ENCODE measurements around the gene PROSER1. TPM values are rescaled to one million over a fixed set of nuclear protein-coding genes. Genes with fewer than 3 reads are reported as not detected.

Gene PROSER1
- total RNA-seq, 1 experiment from 2014 or later: 94.6 TPM

DNA sequence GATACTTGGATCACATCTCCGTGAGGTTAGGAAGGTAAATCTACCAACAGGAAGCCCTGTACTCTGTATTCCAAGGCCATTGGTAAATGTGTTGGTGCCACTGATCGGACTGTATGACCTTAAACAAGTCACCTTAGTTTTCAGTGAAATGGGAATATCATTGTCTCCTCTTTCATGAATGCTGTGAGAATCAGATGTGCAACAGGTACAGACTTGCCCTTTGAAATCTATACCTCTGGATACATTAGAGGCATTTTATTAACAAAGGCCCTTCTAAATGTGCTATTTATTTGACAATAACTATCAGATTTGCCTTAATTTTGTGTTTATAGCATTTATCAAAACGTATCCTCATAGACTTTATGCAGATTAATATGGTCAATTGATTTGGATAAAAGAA, 11.4 kb upstream of the PROSER1 start:
- DNase-seq (ENCODE audit: low spot score) (no peak), ATAC-seq (no peak)
- Mint-ChIP-seq H3K36me3 (0 out of 2 replicates have a peak, but pooled peaks cover 1% of the 10 kb centered on the region), H3K9me3 (no peaks in the 10 kb centered on the region), H3K4me1 (peaks cover 42% of the 10 kb centered on the region), H3K27ac (peak overlapping the region; percentile 26; the same call in 1 of the 2 replicates), H3K27me3 (ENCODE audit: low read depth) (no peaks in the 10 kb centered on the region), H3K4me3 (no peak overlapping the region)
- ChIA-PET POLR2A (interaction anchor here (2.4 kb wide), 1 partner anchor 12 kb away, joined by 6 read pairs; the partner anchor contains the start of genes NHLRC3 and PROSER1), CTCF (no interaction called here)
- TF ChIP-seq NR2C2 (CRISPR knock-in tag; IDR thresholded peaks at IDR 0.05) (no peak), ZNF263 (CRISPR knock-in tag; IDR thresholded peaks at IDR 0.05; ENCODE audit: low read depth) (no peak), ZNF671 (CRISPR knock-in tag; IDR thresholded peaks at IDR 0.05) (no peak), SMAD4 (CRISPR knock-in tag; IDR thresholded peaks at IDR 0.05) (no peak), ZNF121 (CRISPR knock-in tag; IDR thresholded peaks at IDR 0.05) (no peak), FOXP1 (CRISPR knock-in tag; IDR thresholded peaks at IDR 0.05; ENCODE audit: borderline replicate concordance) (no peak), ELF4 (CRISPR knock-in tag; IDR thresholded peaks at IDR 0.05; ENCODE audit: low read depth) (no peak), OVOL2 (CRISPR knock-in tag; IDR thresholded peaks at IDR 0.05; ENCODE audit: borderline replicate concordance) (no peak), JAZF1 (CRISPR knock-in tag; IDR thresholded peaks at IDR 0.05) (no peak), JUN (CRISPR knock-in tag; IDR thresholded peaks at IDR 0.05) (no peak), TCF7 (CRISPR knock-in tag; IDR thresholded peaks at IDR 0.05; ENCODE audit: low read depth) (no peak), SMAD3 (CRISPR knock-in tag; IDR thresholded peaks at IDR 0.05; ENCODE audit: borderline replicate concordance) (no peak), NFE2L1 (CRISPR knock-in tag; IDR thresholded peaks at IDR 0.05) (no peak)
- TF ChIP-seq, protein P1, sequence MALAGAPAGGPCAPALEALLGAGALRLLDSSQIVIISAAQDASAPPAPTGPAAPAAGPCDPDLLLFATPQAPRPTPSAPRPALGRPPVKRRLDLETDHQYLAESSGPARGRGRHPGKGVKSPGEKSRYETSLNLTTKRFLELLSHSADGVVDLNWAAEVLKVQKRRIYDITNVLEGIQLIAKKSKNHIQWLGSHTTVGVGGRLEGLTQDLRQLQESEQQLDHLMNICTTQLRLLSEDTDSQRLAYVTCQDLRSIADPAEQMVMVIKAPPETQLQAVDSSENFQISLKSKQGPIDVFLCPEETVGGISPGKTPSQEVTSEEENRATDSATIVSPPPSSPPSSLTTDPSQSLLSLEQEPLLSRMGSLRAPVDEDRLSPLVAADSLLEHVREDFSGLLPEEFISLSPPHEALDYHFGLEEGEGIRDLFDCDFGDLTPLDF (CRISPR knock-in tag; IDR thresholded peaks at IDR 0.05): no peak
- TF ChIP-seq, protein P2, sequence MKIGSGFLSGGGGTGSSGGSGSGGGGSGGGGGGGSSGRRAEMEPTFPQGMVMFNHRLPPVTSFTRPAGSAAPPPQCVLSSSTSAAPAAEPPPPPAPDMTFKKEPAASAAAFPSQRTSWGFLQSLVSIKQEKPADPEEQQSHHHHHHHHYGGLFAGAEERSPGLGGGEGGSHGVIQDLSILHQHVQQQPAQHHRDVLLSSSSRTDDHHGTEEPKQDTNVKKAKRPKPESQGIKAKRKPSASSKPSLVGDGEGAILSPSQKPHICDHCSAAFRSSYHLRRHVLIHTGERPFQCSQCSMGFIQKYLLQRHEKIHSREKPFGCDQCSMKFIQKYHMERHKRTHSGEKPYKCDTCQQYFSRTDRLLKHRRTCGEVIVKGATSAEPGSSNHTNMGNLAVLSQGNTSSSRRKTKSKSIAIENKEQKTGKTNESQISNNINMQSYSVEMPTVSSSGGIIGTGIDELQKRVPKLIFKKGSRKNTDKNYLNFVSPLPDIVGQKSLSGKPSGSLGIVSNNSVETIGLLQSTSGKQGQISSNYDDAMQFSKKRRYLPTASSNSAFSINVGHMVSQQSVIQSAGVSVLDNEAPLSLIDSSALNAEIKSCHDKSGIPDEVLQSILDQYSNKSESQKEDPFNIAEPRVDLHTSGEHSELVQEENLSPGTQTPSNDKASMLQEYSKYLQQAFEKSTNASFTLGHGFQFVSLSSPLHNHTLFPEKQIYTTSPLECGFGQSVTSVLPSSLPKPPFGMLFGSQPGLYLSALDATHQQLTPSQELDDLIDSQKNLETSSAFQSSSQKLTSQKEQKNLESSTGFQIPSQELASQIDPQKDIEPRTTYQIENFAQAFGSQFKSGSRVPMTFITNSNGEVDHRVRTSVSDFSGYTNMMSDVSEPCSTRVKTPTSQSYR (CRISPR knock-in tag; IDR thresholded peaks at IDR 0.05): no peak
- TF ChIP-seq, protein P3, sequence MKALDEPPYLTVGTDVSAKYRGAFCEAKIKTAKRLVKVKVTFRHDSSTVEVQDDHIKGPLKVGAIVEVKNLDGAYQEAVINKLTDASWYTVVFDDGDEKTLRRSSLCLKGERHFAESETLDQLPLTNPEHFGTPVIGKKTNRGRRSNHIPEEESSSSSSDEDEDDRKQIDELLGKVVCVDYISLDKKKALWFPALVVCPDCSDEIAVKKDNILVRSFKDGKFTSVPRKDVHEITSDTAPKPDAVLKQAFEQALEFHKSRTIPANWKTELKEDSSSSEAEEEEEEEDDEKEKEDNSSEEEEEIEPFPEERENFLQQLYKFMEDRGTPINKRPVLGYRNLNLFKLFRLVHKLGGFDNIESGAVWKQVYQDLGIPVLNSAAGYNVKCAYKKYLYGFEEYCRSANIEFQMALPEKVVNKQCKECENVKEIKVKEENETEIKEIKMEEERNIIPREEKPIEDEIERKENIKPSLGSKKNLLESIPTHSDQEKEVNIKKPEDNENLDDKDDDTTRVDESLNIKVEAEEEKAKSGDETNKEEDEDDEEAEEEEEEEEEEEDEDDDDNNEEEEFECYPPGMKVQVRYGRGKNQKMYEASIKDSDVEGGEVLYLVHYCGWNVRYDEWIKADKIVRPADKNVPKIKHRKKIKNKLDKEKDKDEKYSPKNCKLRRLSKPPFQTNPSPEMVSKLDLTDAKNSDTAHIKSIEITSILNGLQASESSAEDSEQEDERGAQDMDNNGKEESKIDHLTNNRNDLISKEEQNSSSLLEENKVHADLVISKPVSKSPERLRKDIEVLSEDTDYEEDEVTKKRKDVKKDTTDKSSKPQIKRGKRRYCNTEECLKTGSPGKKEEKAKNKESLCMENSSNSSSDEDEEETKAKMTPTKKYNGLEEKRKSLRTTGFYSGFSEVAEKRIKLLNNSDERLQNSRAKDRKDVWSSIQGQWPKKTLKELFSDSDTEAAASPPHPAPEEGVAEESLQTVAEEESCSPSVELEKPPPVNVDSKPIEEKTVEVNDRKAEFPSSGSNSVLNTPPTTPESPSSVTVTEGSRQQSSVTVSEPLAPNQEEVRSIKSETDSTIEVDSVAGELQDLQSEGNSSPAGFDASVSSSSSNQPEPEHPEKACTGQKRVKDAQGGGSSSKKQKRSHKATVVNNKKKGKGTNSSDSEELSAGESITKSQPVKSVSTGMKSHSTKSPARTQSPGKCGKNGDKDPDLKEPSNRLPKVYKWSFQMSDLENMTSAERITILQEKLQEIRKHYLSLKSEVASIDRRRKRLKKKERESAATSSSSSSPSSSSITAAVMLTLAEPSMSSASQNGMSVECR (CRISPR knock-in tag; IDR thresholded peaks at IDR 0.05; ENCODE audit: borderline replicate concordance): no peak
- TF ChIP-seq, protein P4, sequence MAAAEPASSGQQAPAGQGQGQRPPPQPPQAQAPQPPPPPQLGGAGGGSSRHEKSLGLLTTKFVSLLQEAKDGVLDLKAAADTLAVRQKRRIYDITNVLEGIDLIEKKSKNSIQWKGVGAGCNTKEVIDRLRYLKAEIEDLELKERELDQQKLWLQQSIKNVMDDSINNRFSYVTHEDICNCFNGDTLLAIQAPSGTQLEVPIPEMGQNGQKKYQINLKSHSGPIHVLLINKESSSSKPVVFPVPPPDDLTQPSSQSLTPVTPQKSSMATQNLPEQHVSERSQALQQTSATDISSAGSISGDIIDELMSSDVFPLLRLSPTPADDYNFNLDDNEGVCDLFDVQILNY (CRISPR knock-in tag; IDR thresholded peaks at IDR 0.05): no peak
- TF ChIP-seq, protein P5, sequence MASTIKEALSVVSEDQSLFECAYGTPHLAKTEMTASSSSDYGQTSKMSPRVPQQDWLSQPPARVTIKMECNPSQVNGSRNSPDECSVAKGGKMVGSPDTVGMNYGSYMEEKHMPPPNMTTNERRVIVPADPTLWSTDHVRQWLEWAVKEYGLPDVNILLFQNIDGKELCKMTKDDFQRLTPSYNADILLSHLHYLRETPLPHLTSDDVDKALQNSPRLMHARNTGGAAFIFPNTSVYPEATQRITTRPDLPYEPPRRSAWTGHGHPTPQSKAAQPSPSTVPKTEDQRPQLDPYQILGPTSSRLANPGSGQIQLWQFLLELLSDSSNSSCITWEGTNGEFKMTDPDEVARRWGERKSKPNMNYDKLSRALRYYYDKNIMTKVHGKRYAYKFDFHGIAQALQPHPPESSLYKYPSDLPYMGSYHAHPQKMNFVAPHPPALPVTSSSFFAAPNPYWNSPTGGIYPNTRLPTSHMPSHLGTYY (CRISPR knock-in tag; IDR thresholded peaks at IDR 0.05): no peak
- TF ChIP-seq, protein P6, sequence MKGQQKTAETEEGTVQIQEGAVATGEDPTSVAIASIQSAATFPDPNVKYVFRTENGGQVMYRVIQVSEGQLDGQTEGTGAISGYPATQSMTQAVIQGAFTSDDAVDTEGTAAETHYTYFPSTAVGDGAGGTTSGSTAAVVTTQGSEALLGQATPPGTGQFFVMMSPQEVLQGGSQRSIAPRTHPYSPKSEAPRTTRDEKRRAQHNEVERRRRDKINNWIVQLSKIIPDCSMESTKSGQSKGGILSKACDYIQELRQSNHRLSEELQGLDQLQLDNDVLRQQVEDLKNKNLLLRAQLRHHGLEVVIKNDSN (CRISPR knock-in tag; IDR thresholded peaks at IDR 0.05): no peak
